ENCODE data around the gene MACROD2. TPM values are rescaled to one million over a fixed set of nuclear protein-coding genes. Genes with fewer than 3 reads are reported as not detected.

Gene MACROD2
- polyA plus RNA-seq, 2 of the 4 experiments (the other 2 are of a cell fraction) = 0.96 to 1.3 TPM

DNA sequence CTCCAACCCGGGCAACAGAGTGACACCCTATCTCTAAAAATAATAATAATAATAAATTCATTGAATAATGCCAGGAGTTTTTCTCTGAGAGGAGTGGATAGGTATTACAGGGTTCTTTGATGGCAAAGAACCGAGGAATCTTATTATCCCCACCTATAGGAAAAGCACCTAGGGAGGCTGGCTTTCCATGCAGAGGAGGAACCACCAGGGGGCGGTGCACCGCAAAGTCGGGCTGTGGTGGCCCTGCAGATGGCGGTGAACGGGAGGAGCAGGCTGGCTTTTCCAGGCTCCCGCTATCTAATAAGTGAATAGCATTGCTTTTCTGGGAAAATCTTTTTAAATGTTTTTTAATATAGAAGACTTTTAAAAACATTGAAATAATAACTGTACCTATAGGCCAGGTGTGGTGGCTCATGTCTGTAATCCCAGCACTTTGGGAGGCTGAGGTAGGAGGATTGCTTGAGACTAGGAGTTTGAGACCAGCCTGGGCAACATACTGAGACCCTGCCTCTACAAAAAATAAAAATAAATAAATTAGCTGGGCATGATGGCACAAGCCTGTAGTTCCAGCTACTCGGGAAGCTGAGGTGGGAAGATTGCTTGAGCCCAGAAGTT lies 1713.8 kb downstream of the MACROD2 start:
- H3K27ac ChIP-seq = no peak overlapping the region
- POLR2A ChIA-PET = no interaction called here
- DNase-seq (ENCODE audit: low read depth in 1 of 2, low spot score in 1 of 2) = peak; percentile 54 to 59

DNA sequence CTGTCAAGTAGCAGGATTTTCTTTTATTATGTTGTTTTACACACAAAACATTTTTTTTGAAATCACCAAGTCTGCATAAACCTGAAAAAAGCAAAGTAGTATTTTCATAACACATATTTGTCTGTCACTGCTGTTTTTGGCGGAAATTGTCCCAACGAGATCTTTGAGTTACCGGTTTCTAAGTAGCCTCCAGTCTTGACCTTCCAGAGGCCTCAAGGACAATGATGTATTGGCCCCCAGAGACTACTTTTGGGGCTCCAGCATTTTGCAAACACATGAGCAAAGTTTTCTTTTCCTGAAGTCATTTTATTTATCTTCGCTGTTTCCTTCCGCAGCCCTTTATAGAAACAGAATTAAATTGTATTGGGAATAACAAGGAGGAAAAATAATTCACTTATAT lies 1715.3 kb downstream of the MACROD2 start:
- TF ChIP-seq EHF (CRISPR knock-in tag; IDR thresholded peaks at IDR 0.05) = no peak
- no peak for TF ChIP-seq KDM5A (IDR thresholded peaks at IDR 0.05)
- TF ChIP-seq SMC3 (IDR thresholded peaks at IDR 0.05) = no peak
- no peak for TF ChIP-seq RNF2 (IDR thresholded peaks at IDR 0.05; ENCODE audit: borderline replicate concordance, low read depth)
- peak; percentile 36 for FAIRE-seq
- Histone ChIP-seq H3K4me3 (no peak overlapping the region), H3K27ac (no peak overlapping the region), H3K4me2 (no peak overlapping the region), H3K4me1 (no peaks in the 10 kb centered on the region), H3K9me3 (no peaks in the 10 kb centered on the region)
- ATAC-seq = no peak
- ChIA-PET POLR2A (no interaction called here), CTCF (no interaction called here)
- no peak for DNase-seq (ENCODE audit: low read depth in 1 of 2, low spot score in 1 of 2)
- whole genome bisulfite sequencing (ENCODE audit: missing lambda C conversion rate) = 80% methylated on average over 5 of the region's 5 CpGs

More for the DNA sequence above, 1713.8 kb downstream of the MACROD2 start:
- FAIRE-seq (no peak), ATAC-seq (peak; percentile 54 to 93; a peak in 3 of 6 replicates)
- Histone ChIP-seq H3K4me2 (no peak overlapping the region), H3K9me3 (no peaks in the 10 kb centered on the region), H3K4me1 (no peaks in the 10 kb centered on the region), H3K4me3 (no peak overlapping the region)
- 8% methylated on average over 9 of the region's 9 CpGs for WGBS (ENCODE audit: missing lambda C conversion rate)
- CTCF ChIA-PET = interaction anchor here (0.6 to 2.0 kb wide), 6 partner anchors 9 to 1052 kb away, joined by 3 to 8 read pairs (median 3); no protein-coding TSS in a partner anchor
- peak; percentile 51; the same call in 2 of the 3 replicates for TF ChIP-seq CTCF (IDR thresholded peaks at IDR 0.05)
- no peak for TF ChIP-seq ESRRA (IDR thresholded peaks at IDR 0.05; ENCODE audit: borderline replicate concordance, low read length)
- no peak for TF ChIP-seq POLR2AphosphoS2 (conservative IDR thresholded peaks at IDR 0.05; ENCODE audit: low read length)
- peak; percentile 44; the same call in 2 of the 3 replicates for TF ChIP-seq SMC3 (IDR thresholded peaks at IDR 0.05)
- peak; percentile 40 to 65; a peak in 4 of 5 replicates for TF ChIP-seq RAD21 (conservative IDR thresholded peaks at IDR 0.05 in 1 of 2, IDR thresholded peaks at IDR 0.05 in 1 of 2)
- TF ChIP-seq ZNF302 (CRISPR knock-in tag; IDR thresholded peaks at IDR 0.05) = no peak

DNA sequence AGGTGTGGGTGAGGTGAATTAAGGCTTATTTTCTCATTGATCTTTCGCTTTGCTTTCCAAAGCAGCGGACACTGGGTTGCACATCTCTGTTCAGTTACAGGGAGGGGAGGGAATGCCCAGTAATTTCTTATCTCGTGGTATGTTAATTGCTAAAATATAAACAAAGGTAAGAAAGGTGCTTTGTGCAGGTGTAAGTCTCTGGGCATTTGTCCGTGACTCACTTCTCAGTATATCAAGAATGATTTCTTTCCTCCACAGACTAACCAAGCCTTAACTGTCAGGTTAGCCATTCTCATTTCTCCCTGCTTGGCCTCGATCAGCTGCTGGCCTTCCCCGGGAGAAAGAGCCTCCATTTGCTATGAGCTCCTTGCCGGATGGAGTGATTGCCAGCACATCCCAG lies 1715.9 kb downstream of the MACROD2 start:
- ATAC-seq (no peak), FAIRE-seq (no peak), DNase-seq (ENCODE audit: low read depth in 1 of 2, low spot score in 1 of 2) (no peak)
- TF ChIP-seq HEYL (CRISPR knock-in tag; IDR thresholded peaks at IDR 0.05) (no peak), MAFK (IDR thresholded peaks at IDR 0.05; ENCODE audit: partially characterized antibody) (no peak), RNF2 (IDR thresholded peaks at IDR 0.05; ENCODE audit: borderline replicate concordance, low read depth) (no peak), NPAS2 (CRISPR knock-in tag; IDR thresholded peaks at IDR 0.05; ENCODE audit: borderline replicate concordance) (no peak), TP53 (CRISPR knock-in tag; IDR thresholded peaks at IDR 0.05) (no peak)
- TF ChIP-seq, protein P1, sequence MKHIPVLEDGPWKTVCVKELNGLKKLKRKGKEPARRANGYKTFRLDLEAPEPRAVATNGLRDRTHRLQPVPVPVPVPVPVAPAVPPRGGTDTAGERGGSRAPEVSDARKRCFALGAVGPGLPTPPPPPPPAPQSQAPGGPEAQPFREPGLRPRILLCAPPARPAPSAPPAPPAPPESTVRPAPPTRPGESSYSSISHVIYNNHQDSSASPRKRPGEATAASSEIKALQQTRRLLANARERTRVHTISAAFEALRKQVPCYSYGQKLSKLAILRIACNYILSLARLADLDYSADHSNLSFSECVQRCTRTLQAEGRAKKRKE (CRISPR knock-in tag; IDR thresholded peaks at IDR 0.05; ENCODE audit: low read depth) = no peak
- Histone ChIP-seq H3K27ac (no peak overlapping the region), H3K9me3 (no peaks in the 10 kb centered on the region), H3K4me3 (no peak overlapping the region), H3K4me1 (no peaks in the 10 kb centered on the region), H3K4me2 (no peak overlapping the region)
- CTCF ChIA-PET = no interaction called here
- WGBS (ENCODE audit: missing lambda C conversion rate) = 47% methylated on average over 7 of the region's 7 CpGs
- POLR2A ChIA-PET = no interaction called here

DNA sequence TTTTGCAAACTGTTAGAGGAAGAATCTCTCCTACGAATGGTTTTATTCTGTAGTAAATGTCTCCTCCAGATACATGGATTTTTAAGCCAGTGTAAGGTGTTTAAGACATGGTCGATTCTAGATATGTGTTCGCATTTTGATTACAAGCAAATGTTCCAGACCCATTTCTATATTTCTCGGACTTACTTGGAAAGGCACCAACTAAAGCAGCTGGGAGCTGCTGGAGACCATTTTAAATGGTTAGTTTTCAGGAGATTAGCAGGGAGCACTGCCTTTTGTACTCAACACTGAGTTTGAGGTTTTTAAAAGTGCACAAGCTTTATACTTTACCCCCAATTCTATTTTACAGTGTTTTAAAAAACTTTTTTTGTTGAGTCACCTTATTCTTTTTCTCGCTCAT lies 1720.9 kb downstream of the MACROD2 start:
- DNase-seq (ENCODE audit: low read depth in 1 of 2, low spot score in 1 of 2) = no peak
- ChIA-PET POLR2A (no interaction called here), CTCF (no interaction called here)
- no peak for ATAC-seq
- Histone ChIP-seq H3K4me2 (no peak overlapping the region), H3K9me3 (no peaks in the 10 kb centered on the region), H3K4me1 (no peaks in the 10 kb centered on the region), H3K4me3 (no peak overlapping the region), H3K27ac (no peak overlapping the region)
- WGBS (ENCODE audit: missing lambda C conversion rate) = 32% methylated on average over 5 of the region's 5 CpGs
- no peak for FAIRE-seq
- no peak for TF ChIP-seq POLR2AphosphoS2 (conservative IDR thresholded peaks at IDR 0.05; ENCODE audit: low read length)
- no peak for TF ChIP-seq HES2 (IDR thresholded peaks at IDR 0.05)
- TF ChIP-seq PBX3 (IDR thresholded peaks at IDR 0.05) = no peak
- no peak for TF ChIP-seq RAD21 (conservative IDR thresholded peaks at IDR 0.05 in 1 of 2, IDR thresholded peaks at IDR 0.05 in 1 of 2)
- no peak for TF ChIP-seq TFCP2L1 (CRISPR knock-in tag; IDR thresholded peaks at IDR 0.05)
- TF ChIP-seq, protein P2, sequence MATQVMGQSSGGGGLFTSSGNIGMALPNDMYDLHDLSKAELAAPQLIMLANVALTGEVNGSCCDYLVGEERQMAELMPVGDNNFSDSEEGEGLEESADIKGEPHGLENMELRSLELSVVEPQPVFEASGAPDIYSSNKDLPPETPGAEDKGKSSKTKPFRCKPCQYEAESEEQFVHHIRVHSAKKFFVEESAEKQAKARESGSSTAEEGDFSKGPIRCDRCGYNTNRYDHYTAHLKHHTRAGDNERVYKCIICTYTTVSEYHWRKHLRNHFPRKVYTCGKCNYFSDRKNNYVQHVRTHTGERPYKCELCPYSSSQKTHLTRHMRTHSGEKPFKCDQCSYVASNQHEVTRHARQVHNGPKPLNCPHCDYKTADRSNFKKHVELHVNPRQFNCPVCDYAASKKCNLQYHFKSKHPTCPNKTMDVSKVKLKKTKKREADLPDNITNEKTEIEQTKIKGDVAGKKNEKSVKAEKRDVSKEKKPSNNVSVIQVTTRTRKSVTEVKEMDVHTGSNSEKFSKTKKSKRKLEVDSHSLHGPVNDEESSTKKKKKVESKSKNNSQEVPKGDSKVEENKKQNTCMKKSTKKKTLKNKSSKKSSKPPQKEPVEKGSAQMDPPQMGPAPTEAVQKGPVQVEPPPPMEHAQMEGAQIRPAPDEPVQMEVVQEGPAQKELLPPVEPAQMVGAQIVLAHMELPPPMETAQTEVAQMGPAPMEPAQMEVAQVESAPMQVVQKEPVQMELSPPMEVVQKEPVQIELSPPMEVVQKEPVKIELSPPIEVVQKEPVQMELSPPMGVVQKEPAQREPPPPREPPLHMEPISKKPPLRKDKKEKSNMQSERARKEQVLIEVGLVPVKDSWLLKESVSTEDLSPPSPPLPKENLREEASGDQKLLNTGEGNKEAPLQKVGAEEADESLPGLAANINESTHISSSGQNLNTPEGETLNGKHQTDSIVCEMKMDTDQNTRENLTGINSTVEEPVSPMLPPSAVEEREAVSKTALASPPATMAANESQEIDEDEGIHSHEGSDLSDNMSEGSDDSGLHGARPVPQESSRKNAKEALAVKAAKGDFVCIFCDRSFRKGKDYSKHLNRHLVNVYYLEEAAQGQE (IDR thresholded peaks at IDR 0.05) = no peak
- TF ChIP-seq MAZ (IDR thresholded peaks at IDR 0.05; ENCODE audit: borderline replicate concordance, low read depth, low read length) = no peak
- no peak for TF ChIP-seq CEBPB (IDR thresholded peaks at IDR 0.05)
- TF ChIP-seq EHF (CRISPR knock-in tag; IDR thresholded peaks at IDR 0.05) = no peak
- TF ChIP-seq ESRRA (IDR thresholded peaks at IDR 0.05; ENCODE audit: borderline replicate concordance, low read length) = no peak
- TF ChIP-seq, protein P3, sequence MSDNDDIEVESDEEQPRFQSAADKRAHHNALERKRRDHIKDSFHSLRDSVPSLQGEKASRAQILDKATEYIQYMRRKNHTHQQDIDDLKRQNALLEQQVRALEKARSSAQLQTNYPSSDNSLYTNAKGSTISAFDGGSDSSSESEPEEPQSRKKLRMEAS (IDR thresholded peaks at IDR 0.05) = no peak

All from A549 (cell line).